ENCODE data around the gene TXNDC17.
"Not testable (repeated sequence)": the region's sequence is repeated elsewhere in the genome, so short reads cannot be mapped to it uniquely, and the experiment has no call there.

Gene TXNDC17

DNA sequence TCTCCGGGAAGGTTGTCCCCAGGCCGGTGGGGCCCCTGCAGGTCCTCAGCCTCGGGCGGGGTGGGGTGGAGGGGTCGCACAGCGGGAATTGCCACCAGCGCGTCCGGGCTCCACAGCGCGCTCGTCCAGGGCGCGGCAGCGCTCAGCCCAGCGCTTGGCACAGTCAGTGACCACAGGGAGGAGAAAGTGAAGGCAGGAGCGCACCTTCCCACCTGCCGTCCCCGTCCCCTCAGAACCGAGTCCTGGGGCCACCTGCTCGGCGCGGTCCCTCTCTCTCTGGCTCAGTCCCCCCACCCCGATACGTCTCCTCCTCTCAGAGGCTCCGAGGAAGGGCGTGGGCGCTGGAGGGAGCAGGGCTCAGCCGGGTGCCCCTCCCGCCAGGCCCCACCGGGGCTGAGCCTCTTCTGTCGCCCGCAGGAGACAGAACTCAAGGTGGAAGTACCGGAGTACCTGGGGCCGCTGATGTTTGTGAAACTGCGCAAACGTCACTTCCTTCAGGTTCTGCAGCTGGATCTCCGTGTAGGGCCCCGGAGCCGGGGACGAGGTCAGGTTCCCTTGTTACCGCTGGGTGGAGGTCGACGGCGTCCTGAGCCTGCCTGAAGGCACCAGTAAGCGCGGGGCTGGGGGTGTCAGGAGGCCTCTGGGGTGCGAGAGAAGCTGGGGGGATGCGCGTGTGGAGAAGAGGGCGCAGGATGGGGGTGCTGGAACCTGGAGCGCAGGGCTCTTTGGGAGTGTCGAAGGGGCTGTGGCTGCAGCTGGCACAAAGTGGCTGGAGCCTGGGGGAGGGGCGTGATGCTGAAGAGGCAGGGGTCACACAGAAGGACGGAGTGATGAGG is 16.2 kb downstream of the TXNDC17 start:
- Histone ChIP-seq H3K4me3 (ENCODE audit: low read depth, low read length) (peak overlapping the region; percentile 60), H4K8ac (ENCODE audit: low read depth, low read length) (peak overlapping the region; percentile 15), H3K4me1 (ENCODE audit: control insufficient read depth in 1 of 2, insufficient read depth in 2 of 2, low read length in 2 of 2) (peaks cover 8 to 15% of the 10 kb centered on the region in 2 experiments), H2AFZ (ENCODE audit: insufficient read depth, low read length, poor library complexity) (peak overlapping the region; percentile 50), H3K4me2 (ENCODE audit: low read length) (peak overlapping the region; percentile 46), H3K27me3 (ENCODE audit: insufficient read depth, low read length) (peaks cover 17% of the 10 kb centered on the region)
- not testable (repeated sequence) for H3K79me2 ChIP-seq (ENCODE audit: control insufficient read depth, insufficient read depth, low read length, poor library complexity); H3K9ac ChIP-seq (ENCODE audit: low read length); H3K9me3 ChIP-seq (ENCODE audit: insufficient read depth, low read depth, low read length); H2BK12ac ChIP-seq (ENCODE audit: low read length); H2BK120ac ChIP-seq (ENCODE audit: insufficient read depth, low read length, poor library complexity); H2AK5ac ChIP-seq (ENCODE audit: low read length); DNase-seq; H3K23ac ChIP-seq (ENCODE audit: low read length); H3K18ac ChIP-seq (ENCODE audit: low read length); H3K4ac ChIP-seq (ENCODE audit: low read depth, low read length); H4K91ac ChIP-seq (ENCODE audit: low read depth, low read length); H3K27ac ChIP-seq (ENCODE audit: low read depth, low read length); H3K14ac ChIP-seq (ENCODE audit: low read length); H4K12ac ChIP-seq (ENCODE audit: low read depth, low read length); H3K79me1 ChIP-seq (ENCODE audit: low read length); H3K36me3 ChIP-seq (ENCODE audit: control insufficient read depth in 1 of 2, insufficient read depth in 2 of 2, low read length in 2 of 2); H2BK5ac ChIP-seq (ENCODE audit: low read depth, low read length, poor library complexity)
- WGBS (ENCODE audit: extremely low coverage, insufficient coverage, insufficient read length): no CpG with 5 or more reads among the region's 55 CpGs

GRCh38 chr17:6657633-6658287 is 16.9 kb downstream of the TXNDC17 start:
- WGBS (ENCODE audit: extremely low coverage, insufficient coverage, insufficient read length): no CpG with 5 or more reads among the region's 18 CpGs
- Histone ChIP-seq H2AFZ (ENCODE audit: insufficient read depth, low read length, poor library complexity) (peak overlapping the region; percentile 50), H3K9me3 (ENCODE audit: insufficient read depth, low read depth, low read length) (peaks cover 2% of the 10 kb centered on the region), H4K8ac (ENCODE audit: low read depth, low read length) (peak overlapping the region; percentile 15), H2BK5ac (ENCODE audit: low read depth, low read length, poor library complexity) (no peak overlapping the region), H3K4ac (ENCODE audit: low read depth, low read length) (no peak overlapping the region), H3K79me2 (ENCODE audit: control insufficient read depth, insufficient read depth, low read length, poor library complexity) (no peaks in the 10 kb centered on the region), H4K12ac (ENCODE audit: low read depth, low read length) (no peak overlapping the region), H2AK5ac (ENCODE audit: low read length) (no peak overlapping the region), H3K4me3 (ENCODE audit: low read depth, low read length) (no peak overlapping the region), H3K4me2 (ENCODE audit: low read length) (peak overlapping the region; percentile 46), H2BK12ac (ENCODE audit: low read length) (no peak overlapping the region), H3K79me1 (ENCODE audit: low read length) (no peaks in the 10 kb centered on the region), H3K9ac (ENCODE audit: low read length) (no peak overlapping the region), H3K18ac (ENCODE audit: low read length) (no peak overlapping the region), H3K27ac (ENCODE audit: low read depth, low read length) (no peak overlapping the region), H3K36me3 (ENCODE audit: control insufficient read depth in 1 of 2, insufficient read depth in 2 of 2, low read length in 2 of 2) (no peaks in the 10 kb centered on the region), H3K23ac (ENCODE audit: low read length) (no peak overlapping the region), H2BK120ac (ENCODE audit: insufficient read depth, low read length, poor library complexity) (no peak overlapping the region), H3K4me1 (ENCODE audit: control insufficient read depth in 1 of 2, insufficient read depth in 2 of 2, low read length in 2 of 2) (peaks cover 6 to 11% of the 10 kb centered on the region in 2 experiments), H3K27me3 (ENCODE audit: insufficient read depth, low read length) (peaks cover 17% of the 10 kb centered on the region), H4K91ac (ENCODE audit: low read depth, low read length) (no peak overlapping the region), H3K14ac (ENCODE audit: low read length) (no peak overlapping the region)
- DNase-seq: no peak

DNA sequence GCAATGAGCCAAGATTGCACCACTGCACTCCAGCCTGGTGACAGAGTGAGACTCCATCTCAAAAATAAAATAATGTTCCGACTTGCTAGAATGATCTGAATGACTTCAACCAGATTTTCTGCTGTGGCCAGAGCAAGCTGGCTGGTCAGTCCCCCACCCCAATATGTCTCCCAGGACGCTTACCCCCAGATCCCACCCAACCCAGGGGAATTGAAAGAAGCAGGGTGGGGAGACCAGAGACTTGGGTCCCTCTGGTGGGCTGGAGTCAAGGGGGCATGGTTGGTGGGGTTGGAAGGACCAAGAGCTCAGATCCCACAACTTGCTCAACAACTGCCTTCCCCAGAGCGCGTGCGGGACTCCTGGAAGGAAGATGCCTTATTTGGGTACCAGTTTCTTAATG is 17.6 kb downstream of the TXNDC17 start:
- H3K18ac ChIP-seq (ENCODE audit: low read length); H3K9ac ChIP-seq (ENCODE audit: low read length); H2BK12ac ChIP-seq (ENCODE audit: low read length); H3K23ac ChIP-seq (ENCODE audit: low read length); H3K14ac ChIP-seq (ENCODE audit: low read length); H3K36me3 ChIP-seq (ENCODE audit: control insufficient read depth in 1 of 2, insufficient read depth in 2 of 2, low read length in 2 of 2); H4K8ac ChIP-seq (ENCODE audit: low read depth, low read length); H3K27ac ChIP-seq (ENCODE audit: low read depth, low read length); H2AFZ ChIP-seq (ENCODE audit: insufficient read depth, low read length, poor library complexity); H3K79me1 ChIP-seq (ENCODE audit: low read length); H4K91ac ChIP-seq (ENCODE audit: low read depth, low read length); DNase-seq; H3K9me3 ChIP-seq (ENCODE audit: insufficient read depth, low read depth, low read length); H3K79me2 ChIP-seq (ENCODE audit: control insufficient read depth, insufficient read depth, low read length, poor library complexity); H4K12ac ChIP-seq (ENCODE audit: low read depth, low read length); H3K4me2 ChIP-seq (ENCODE audit: low read length); H3K4ac ChIP-seq (ENCODE audit: low read depth, low read length); H3K4me3 ChIP-seq (ENCODE audit: low read depth, low read length); H2BK5ac ChIP-seq (ENCODE audit: low read depth, low read length, poor library complexity); H2AK5ac ChIP-seq (ENCODE audit: low read length); H2BK120ac ChIP-seq (ENCODE audit: insufficient read depth, low read length, poor library complexity): not testable (repeated sequence)
- H3K27me3 ChIP-seq (ENCODE audit: insufficient read depth, low read length): peaks cover 17% of the 10 kb centered on the region
- peaks cover 6 to 11% of the 10 kb centered on the region in 2 experiments for H3K4me1 ChIP-seq (ENCODE audit: control insufficient read depth in 1 of 2, insufficient read depth in 2 of 2, low read length in 2 of 2)
- no CpG with 5 or more reads among the region's 5 CpGs for whole genome bisulfite sequencing (ENCODE audit: extremely low coverage, insufficient coverage, insufficient read length)

GRCh38 chr17:6660101-6660500 is 19.2 kb downstream of the TXNDC17 start:
- H3K79me2 ChIP-seq (ENCODE audit: control insufficient read depth, insufficient read depth, low read length, poor library complexity): no peaks in the 10 kb centered on the region
- no CpG with 5 or more reads among the region's 9 CpGs for WGBS (ENCODE audit: extremely low coverage, insufficient coverage, insufficient read length)
- DNase-seq: no peak

More at GRCh38 chr17:6660101-6660500, 19.2 kb downstream of the TXNDC17 start:
- Histone ChIP-seq H3K27me3 (ENCODE audit: insufficient read depth, low read length) (peaks cover 9% of the 10 kb centered on the region), H3K23ac (ENCODE audit: low read length) (no peak overlapping the region), H3K9ac (ENCODE audit: low read length) (no peak overlapping the region), H3K18ac (ENCODE audit: low read length) (no peak overlapping the region), H4K8ac (ENCODE audit: low read depth, low read length) (no peak overlapping the region), H2AK5ac (ENCODE audit: low read length) (no peak overlapping the region), H4K91ac (ENCODE audit: low read depth, low read length) (no peak overlapping the region), H3K4me3 (ENCODE audit: low read depth, low read length) (no peak overlapping the region), H3K27ac (ENCODE audit: low read depth, low read length) (no peak overlapping the region), H4K12ac (ENCODE audit: low read depth, low read length) (no peak overlapping the region), H3K14ac (ENCODE audit: low read length) (no peak overlapping the region), H3K36me3 (ENCODE audit: control insufficient read depth in 1 of 2, insufficient read depth in 2 of 2, low read length in 2 of 2) (no peaks in the 10 kb centered on the region), H3K4me2 (ENCODE audit: low read length) (no peak overlapping the region), H3K79me1 (ENCODE audit: low read length) (no peaks in the 10 kb centered on the region), H2AFZ (ENCODE audit: insufficient read depth, low read length, poor library complexity) (no peak overlapping the region), H3K4ac (ENCODE audit: low read depth, low read length) (no peak overlapping the region), H3K4me1 (ENCODE audit: control insufficient read depth in 1 of 2, insufficient read depth in 2 of 2, low read length in 2 of 2) (peaks cover 4% of the 10 kb centered on the region in 2 experiments), H2BK120ac (ENCODE audit: insufficient read depth, low read length, poor library complexity) (no peak overlapping the region), H2BK5ac (ENCODE audit: low read depth, low read length, poor library complexity) (no peak overlapping the region), H3K9me3 (ENCODE audit: insufficient read depth, low read depth, low read length) (no peaks in the 10 kb centered on the region), H2BK12ac (ENCODE audit: low read length) (no peak overlapping the region)
